Choroid plexus epithelial cell (primary cell): ENCODE data around the gene TAGLN.

ENCODE experiments used
- DNase-seq: peaks from one replicate; pipeline ENCODE4 v3.0.0-alpha.2; 2010; ENCODE audit warnings: low read depth
- H3K4me3 ChIP-seq: 2 replicates; pipeline ENCODE4 v1.5.1; 2011; ENCODE audit warnings: low read depth, mild to moderate bottlenecking, control low read depth, low read length, moderate library complexity
- TF ChIP-seq, protein P1 (sequence below): conservative IDR thresholded peaks from 2 replicates; pipeline ENCODE4 v1.5.1; 2011; ENCODE audit warnings: low read depth, mild to moderate bottlenecking, control low read depth, inconsistent platforms, low read length, moderate library complexity

TAGLN gene

GRCh38 chr11:117239295-117239694 lies 40.1 kb downstream of the TAGLN start:
- TF ChIP-seq, protein P1, sequence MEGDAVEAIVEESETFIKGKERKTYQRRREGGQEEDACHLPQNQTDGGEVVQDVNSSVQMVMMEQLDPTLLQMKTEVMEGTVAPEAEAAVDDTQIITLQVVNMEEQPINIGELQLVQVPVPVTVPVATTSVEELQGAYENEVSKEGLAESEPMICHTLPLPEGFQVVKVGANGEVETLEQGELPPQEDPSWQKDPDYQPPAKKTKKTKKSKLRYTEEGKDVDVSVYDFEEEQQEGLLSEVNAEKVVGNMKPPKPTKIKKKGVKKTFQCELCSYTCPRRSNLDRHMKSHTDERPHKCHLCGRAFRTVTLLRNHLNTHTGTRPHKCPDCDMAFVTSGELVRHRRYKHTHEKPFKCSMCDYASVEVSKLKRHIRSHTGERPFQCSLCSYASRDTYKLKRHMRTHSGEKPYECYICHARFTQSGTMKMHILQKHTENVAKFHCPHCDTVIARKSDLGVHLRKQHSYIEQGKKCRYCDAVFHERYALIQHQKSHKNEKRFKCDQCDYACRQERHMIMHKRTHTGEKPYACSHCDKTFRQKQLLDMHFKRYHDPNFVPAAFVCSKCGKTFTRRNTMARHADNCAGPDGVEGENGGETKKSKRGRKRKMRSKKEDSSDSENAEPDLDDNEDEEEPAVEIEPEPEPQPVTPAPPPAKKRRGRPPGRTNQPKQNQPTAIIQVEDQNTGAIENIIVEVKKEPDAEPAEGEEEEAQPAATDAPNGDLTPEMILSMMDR, result peak; percentile 77
- DNase-seq, result peak; percentile 96

GRCh38 chr11:117248341-117248740 lies 49.2 kb downstream of the TAGLN start:
- H3K4me3 ChIP-seq, result no peak overlapping the region
- TF ChIP-seq, protein P1, result no peak
- no peak for DNase-seq

More at GRCh38 chr11:117239295-117239694, 40.1 kb downstream of the TAGLN start:
- H3K4me3 ChIP-seq, result no peak overlapping the region

GRCh38 chr11:117249571-117249970 lies 50.4 kb downstream of the TAGLN start:
- TF ChIP-seq, protein P1, result no peak
- DNase-seq, result no peak
- no peak overlapping the region for H3K4me3 ChIP-seq

GRCh38 chr11:117251506-117251905 lies 52.3 kb downstream of the TAGLN start:
- no peak for DNase-seq
- TF ChIP-seq, protein P1, result no peak
- H3K4me3 ChIP-seq, result no peak overlapping the region

- TF ChIP-seq, protein P1, result no peak
- H3K4me3 ChIP-seq, result no peak overlapping the region
- no peak for DNase-seq
These were observed 56.8 kb downstream of the TAGLN start for GRCh38 chr11:117255966-117256365.

DNA sequence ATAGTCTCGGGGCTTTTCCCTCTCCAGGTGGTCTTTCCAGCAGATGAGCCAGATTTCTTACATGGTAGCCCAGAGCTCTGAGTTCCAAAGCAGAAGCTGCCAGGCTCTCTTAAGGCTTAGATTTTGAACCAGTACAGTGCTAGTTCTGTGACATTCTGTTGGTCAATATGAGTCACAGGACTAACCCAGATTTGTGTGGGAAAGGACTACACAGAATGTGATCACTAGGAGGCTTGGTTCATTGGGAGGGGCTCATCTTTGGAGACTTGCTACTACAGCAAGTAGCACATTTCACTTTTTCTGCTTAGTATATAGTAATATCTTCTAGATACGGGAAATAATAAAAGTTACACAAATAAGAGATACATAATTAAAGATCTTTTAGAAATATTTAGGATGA lies 57.4 kb downstream of the TAGLN start:
- DNase-seq, result peak; percentile 51
- H3K4me3 ChIP-seq, result no peak overlapping the region

More for the DNA sequence above, 57.4 kb downstream of the TAGLN start:
- TF ChIP-seq, protein P1, result no peak
